Measurements from ENCODE around the gene LRRC27.
"Not testable (repeated sequence)": the region's sequence is repeated elsewhere in the genome, so short reads cannot be mapped to it uniquely, and the experiment has no call there.

Gene LRRC27

DNA sequence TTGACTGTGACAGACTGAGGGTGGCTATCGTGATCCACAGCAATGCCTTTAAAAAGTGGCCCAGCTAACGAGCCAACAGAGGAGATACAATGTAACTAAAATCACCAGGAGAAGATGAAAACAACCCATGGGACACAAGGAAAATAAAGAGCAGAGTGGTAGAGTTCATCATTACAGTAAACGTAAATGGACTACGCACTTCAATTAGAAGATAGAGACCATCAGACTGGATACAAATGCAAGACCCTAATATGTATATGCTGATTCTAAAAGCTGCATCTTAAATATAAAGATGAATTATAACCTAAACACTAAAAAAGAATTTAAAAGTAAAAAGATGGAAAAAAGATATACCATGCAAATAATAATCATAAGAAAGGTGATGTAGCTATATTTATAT, 17.7 kb upstream of the LRRC27 start:
- Histone ChIP-seq H3K4me3 (ENCODE audit: insufficient read depth, low read length, poor library complexity, severe bottlenecking) (no peak overlapping the region), H4K20me1 (ENCODE audit: low read depth, low read length) (no peaks in the 10 kb centered on the region), H3K36me3 (ENCODE audit: low read length) (no peaks in the 10 kb centered on the region), H3K9me2 (replicated peaks; ENCODE audit: insufficient read depth, low read length) (no peaks in the 10 kb centered on the region), H3K27ac (ENCODE audit: low read depth, low read length) (no peak overlapping the region), H2AFZ (ENCODE audit: low read depth, low read length, severe bottlenecking) (no peak overlapping the region), H3K9me3 (ENCODE audit: insufficient read depth, low read length) (no peaks in the 10 kb centered on the region), H3K79me2 (ENCODE audit: insufficient read depth, low read length) (no peaks in the 10 kb centered on the region), H3K4me2 (ENCODE audit: low read depth, low read length, poor library complexity, severe bottlenecking) (no peak overlapping the region), H3K27me3 (ENCODE audit: low read length) (no peaks in the 10 kb centered on the region), H3K9ac (ENCODE audit: low read length) (no peak overlapping the region), H3F3A (ENCODE audit: insufficient read depth) (no peaks in the 10 kb centered on the region)
- no peak for TF ChIP-seq CTCF (IDR thresholded peaks at IDR 0.05; ENCODE audit: insufficient read depth, low read length, poor library complexity, severe bottlenecking)
- no peak for TF ChIP-seq EZH2phosphoT487 (conservative IDR thresholded peaks at IDR 0.05; ENCODE audit: low read length)

DNA sequence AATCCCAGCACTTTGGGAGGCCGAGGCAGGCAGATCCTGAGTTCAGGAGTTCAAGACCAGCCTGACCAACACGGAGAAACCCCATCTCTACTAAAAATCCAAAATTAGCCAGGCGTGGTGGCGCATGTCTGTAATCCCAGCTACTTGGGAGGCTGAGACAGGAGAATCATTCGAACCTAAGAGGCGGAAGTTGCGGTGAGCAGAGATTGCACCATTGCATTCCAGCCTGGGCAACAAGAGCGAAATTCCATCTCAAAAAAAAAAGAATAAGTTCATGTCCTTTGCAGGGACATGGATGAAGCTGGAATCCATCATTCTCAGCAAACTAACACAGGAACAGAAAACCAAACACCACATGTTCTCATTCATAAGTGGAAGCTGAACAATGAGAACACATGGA, 17.1 kb upstream of the LRRC27 start:
- not testable (repeated sequence) for H3F3A ChIP-seq (ENCODE audit: insufficient read depth); H3K79me2 ChIP-seq (ENCODE audit: insufficient read depth, low read length); H3K4me2 ChIP-seq (ENCODE audit: low read depth, low read length, poor library complexity, severe bottlenecking); H4K20me1 ChIP-seq (ENCODE audit: low read depth, low read length); H2AFZ ChIP-seq (ENCODE audit: low read depth, low read length, severe bottlenecking); H3K9me2 ChIP-seq (replicated peaks; ENCODE audit: insufficient read depth, low read length); H3K4me3 ChIP-seq (ENCODE audit: insufficient read depth, low read length, poor library complexity, severe bottlenecking); H3K9ac ChIP-seq (ENCODE audit: low read length); H3K27me3 ChIP-seq (ENCODE audit: low read length); H3K9me3 ChIP-seq (ENCODE audit: insufficient read depth, low read length); H3K36me3 ChIP-seq (ENCODE audit: low read length); H3K27ac ChIP-seq (ENCODE audit: low read depth, low read length)

DNA sequence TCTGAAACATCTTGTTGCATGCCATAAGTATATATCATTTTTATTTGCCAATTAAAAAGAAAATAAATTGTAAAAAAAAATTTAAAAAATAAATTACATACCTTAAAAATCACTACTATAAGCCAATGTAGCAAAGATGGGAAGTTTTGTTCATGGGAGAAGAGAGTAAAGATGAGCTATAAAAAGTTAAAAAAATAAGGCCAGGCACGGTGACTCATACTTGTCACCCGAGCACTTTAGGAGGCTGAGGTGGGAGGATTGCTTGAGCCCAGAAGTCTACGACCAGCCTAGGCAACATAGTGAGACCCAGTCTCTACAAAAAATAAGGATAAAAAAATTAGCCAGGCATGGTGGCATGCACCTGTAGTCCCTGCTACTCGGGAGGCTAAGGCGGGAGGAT, 15.9 kb upstream of the LRRC27 start:
- H3K36me3 ChIP-seq (ENCODE audit: low read length) = no peaks in the 10 kb centered on the region
- H3K27me3 ChIP-seq (ENCODE audit: low read length) = no peaks in the 10 kb centered on the region
- H3F3A ChIP-seq (ENCODE audit: insufficient read depth) = no peaks in the 10 kb centered on the region
- H3K4me2 ChIP-seq (ENCODE audit: low read depth, low read length, poor library complexity, severe bottlenecking) = no peak overlapping the region
- no peaks in the 10 kb centered on the region for H3K9me2 ChIP-seq (replicated peaks; ENCODE audit: insufficient read depth, low read length)
- H3K79me2 ChIP-seq (ENCODE audit: insufficient read depth, low read length) = no peaks in the 10 kb centered on the region
- H3K9ac ChIP-seq (ENCODE audit: low read length) = no peak overlapping the region
- H3K27ac ChIP-seq (ENCODE audit: low read depth, low read length) = no peak overlapping the region
- H2AFZ ChIP-seq (ENCODE audit: low read depth, low read length, severe bottlenecking) = no peak overlapping the region
- H3K9me3 ChIP-seq (ENCODE audit: insufficient read depth, low read length) = no peaks in the 10 kb centered on the region
- H4K20me1 ChIP-seq (ENCODE audit: low read depth, low read length) = no peaks in the 10 kb centered on the region
- H3K4me3 ChIP-seq (ENCODE audit: insufficient read depth, low read length, poor library complexity, severe bottlenecking) = no peak overlapping the region
- TF ChIP-seq EZH2phosphoT487 (conservative IDR thresholded peaks at IDR 0.05; ENCODE audit: low read length) = no peak
- no peak for TF ChIP-seq CTCF (IDR thresholded peaks at IDR 0.05; ENCODE audit: insufficient read depth, low read length, poor library complexity, severe bottlenecking)

GRCh38 chr10:132317477-132317876, 14.5 kb upstream of the LRRC27 start:
- H3K27ac ChIP-seq (ENCODE audit: low read depth, low read length); H3K36me3 ChIP-seq (ENCODE audit: low read length); H3K9ac ChIP-seq (ENCODE audit: low read length); H3K27me3 ChIP-seq (ENCODE audit: low read length); H3F3A ChIP-seq (ENCODE audit: insufficient read depth); H3K79me2 ChIP-seq (ENCODE audit: insufficient read depth, low read length); H3K9me2 ChIP-seq (replicated peaks; ENCODE audit: insufficient read depth, low read length); H3K4me3 ChIP-seq (ENCODE audit: insufficient read depth, low read length, poor library complexity, severe bottlenecking); H3K9me3 ChIP-seq (ENCODE audit: insufficient read depth, low read length); H4K20me1 ChIP-seq (ENCODE audit: low read depth, low read length); H3K4me2 ChIP-seq (ENCODE audit: low read depth, low read length, poor library complexity, severe bottlenecking); H2AFZ ChIP-seq (ENCODE audit: low read depth, low read length, severe bottlenecking): not testable (repeated sequence)

Data from SU-DHL-6 (cell line).